GM19452 (cell line): ENCODE results near the gene TEX29.

Source experiments
- ATAC-seq: cut with Tn5 transposase; IDR thresholded peaks from one replicate; pipeline ENCODE4 v1.9.1; 2021; ENCODE audit not compliant: unreplicated experiment

TEX29 gene

DNA sequence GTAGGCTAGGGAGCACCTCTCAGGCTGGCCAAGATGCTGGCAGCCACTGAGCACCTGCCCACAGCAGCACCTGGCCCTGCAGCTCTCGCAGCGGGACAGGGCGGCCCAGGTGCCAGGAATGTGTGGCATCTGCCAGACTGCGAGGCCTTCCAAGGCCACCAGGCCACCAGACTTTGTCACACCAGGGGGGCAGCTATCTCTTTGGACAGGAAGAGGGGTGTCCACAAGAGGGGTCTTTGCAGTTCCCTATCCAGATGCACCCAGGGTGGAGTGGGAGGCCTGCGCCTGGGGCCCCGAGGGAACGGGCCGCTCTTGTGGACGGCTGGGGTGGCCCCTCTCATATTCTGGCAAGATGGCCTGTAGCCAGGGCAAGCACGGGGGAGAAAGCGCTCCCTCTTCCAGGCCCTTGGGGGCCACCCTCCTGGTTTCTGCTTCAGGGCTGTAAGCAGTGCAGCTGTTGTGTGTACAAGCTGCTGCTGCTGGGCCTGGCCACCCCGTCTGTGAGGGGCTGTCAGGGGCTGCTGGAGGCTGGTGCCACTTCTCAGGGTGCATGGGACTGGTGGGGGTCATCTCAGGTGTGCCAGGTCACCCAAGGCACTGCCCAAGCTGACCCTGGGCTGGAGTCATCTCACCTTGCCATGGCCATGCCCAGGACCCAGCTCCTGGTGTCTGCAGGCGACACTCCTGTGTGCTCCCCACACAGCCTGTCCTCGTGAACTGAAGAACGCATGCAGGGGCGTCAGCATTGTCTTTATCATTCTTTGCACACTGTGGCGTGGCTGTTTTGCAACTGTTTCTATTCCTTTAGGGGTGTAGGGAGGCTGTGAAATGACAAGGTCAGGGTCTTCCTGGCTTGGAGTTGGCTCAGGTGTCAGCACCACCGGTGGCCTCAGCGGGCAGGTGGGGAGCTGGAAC is 1.8 kb downstream of the TEX29 start:
- no peak for ATAC-seq

DNA sequence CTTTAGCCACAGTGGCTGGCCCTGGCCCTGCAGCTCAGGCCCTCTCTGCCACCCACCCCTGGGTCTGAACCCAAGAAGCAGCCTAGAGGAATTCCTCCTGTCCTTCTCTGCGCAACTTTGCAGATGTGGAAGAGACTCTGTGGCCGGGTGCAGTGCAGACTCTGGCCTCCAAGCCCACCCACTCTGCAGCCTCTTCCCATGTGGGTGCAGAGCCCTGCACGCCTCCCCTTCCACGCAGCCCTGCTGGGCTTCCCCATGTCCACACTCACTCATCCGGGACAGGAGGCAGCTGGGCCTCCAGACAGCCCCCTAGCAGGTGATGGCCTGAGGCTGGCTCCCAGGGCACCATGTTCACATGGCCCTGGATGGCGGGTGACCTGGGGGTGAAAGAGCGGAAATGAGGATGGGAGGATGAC is 2.5 kb downstream of the TEX29 start:
- ATAC-seq: no peak

GRCh38 chr13:111323549-111323948 is 3.1 kb downstream of the TEX29 start:
- ATAC-seq: no peak

DNA sequence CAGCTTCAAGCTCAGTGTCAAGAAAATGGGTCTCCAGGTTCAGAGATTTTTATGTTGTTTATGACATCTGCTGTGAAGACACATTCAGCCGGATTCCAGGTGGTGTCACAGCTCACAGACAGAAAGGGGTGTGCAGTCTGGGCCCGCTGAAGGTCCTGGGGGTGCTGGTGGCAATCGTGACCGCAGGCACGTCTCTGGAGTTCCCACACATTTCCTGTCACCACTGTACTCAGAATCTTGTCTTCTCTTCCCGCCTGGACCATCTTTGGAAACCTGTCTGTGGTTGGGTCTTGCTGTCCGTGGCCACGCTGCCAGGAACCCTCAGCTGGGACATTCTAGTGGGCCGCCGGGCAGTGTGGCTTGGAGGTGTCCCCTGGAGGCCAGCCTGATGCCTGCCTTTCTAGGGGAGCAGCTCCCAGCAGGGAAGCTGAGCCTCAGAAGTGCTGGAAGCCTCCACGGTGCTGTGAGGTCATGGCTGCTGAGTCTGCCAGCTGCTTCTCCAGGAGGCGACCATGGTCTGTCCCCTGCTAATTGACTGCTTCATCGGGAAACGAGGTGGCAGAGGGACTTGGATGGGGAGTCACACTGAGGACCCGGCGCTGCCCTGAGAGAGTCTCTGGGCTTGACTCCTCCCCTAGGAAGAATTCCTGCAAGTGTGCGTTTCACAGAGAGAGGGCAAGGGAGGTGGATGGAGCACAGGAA is 3.7 kb downstream of the TEX29 start:
- ATAC-seq: no peak

GRCh38 chr13:111324736-111325135 is 4.3 kb downstream of the TEX29 start:
- ATAC-seq: no peak

- ATAC-seq: no peak
Observed at GRCh38 chr13:111325146-111325890, 4.9 kb downstream of the TEX29 start.

GRCh38 chr13:111325941-111326620 is 5.6 kb downstream of the TEX29 start:
- ATAC-seq: no peak

DNA sequence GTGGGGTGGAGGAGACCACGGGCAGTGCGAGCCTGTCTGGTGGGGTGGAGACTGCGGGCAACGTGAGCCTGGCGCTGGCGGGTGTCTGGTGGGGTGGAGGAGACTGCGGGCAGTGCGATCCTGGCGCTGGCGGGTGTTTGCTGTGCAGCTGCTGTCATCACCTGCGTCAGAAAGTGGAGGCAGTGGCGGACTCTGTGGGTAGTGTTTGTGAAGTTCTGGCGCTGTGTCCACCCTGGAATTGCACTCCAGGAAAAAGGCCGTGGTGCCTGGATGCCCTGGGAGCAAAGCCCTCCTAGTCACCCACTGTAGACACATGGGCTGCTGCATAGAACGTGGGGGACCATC is 6.2 kb downstream of the TEX29 start:
- no peak for ATAC-seq

DNA sequence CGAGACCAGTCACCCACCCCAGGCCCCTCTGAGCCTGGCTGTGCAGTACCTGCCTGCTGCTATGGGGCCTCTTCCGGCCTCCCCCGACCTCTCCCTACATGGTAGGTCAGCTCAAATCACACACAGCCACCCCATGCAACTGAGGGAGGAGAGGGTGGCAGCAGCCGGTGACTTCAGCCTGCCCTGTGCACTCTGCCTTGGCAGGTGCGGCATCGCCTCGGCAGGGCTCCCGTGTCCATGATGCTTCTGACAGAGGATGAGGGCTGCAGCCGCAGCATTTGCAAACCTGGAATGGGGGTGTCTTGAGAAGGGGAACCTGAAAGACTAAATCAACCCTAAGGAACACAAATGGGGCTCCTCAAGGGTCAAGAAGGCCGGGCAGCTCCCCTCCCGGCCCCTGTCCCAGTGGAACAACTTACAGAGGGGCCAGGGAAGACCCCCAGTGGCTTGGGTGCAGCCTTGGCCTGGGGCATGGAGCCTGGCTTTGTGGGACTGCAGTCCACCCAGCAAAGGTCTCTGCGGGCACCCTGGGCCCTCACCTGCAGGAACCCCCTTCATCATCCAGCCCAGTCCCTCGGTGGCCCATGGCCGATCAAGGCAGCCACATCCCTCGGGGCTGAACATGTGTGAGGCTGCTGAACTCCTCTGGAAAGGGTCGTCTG is 6.7 kb downstream of the TEX29 start:
- no peak for ATAC-seq

DNA sequence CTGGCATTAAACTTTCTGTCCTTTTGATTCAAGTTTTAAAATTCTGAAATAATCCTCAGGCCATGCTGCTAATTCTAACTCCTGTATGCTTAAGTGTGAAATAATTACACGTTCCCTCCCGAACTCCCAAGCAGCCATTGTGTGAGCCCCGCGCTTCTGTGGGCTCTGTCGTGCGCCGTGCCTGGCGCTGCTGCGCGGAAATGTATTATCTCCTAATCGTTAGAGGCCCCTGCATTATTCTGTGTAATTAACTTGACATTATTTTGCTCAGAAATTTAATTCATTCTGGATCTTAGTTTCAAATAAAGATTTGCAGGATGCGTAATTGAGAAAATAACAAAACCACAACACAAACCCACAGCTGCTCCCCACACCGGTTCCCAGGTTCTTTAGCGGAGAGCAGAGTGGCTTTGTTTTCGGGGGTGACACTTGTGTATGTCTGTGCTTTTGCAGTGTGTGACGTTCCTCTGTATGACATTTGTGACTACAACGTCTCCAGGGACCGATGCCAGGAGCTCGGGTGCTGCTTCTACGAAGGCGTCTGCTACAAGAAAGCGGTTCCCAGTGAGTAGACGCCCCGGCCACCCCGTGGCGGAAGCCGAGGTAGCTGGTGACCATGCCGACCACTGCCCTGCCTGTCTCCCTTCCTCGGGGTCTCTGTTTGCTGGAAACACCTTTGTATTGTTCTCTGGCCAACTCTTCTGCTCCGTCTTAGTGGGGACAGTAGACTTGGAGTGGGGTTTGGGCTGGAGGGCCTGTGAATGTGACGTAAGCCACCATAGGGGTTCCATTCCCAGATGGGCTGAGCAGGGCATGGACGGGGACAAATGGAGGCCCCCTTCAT is 7.5 kb downstream of the TEX29 start:
- ATAC-seq: no peak

GRCh38 chr13:111328574-111329410 is 8.3 kb downstream of the TEX29 start:
- ATAC-seq: no peak

- no peak for ATAC-seq
Observed at GRCh38 chr13:111329641-111330040, 9.2 kb downstream of the TEX29 start.

DNA sequence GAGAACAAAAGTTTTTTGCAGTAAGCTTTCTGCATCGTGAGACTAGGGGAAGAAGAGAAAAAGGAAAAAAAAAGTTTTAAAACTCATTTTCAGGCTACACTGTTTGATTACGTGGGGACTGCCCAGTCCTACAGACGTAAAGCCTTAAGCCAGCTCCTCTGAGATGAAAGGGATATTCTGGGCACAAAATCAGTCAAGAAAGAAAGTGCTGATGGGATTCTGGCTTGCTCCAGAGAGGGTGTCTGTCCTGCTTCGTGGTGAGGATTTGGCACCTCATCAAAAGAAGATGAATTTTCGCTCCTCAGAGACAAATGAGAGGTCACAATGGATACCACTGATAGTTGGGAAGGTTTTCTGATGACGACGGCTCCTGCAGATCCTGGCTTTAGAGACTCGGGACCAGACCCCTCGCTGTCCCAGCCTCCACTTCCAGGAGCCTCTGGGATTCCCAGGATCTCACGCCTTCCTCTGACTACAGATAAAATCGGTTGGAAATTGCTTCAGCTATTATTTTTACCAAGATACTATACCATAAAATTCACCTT is 9.7 kb downstream of the TEX29 start:
- no peak for ATAC-seq

- ATAC-seq: no peak
Observed at GRCh38 chr13:111335298-111335697, 14.9 kb downstream of the TEX29 start.

DNA sequence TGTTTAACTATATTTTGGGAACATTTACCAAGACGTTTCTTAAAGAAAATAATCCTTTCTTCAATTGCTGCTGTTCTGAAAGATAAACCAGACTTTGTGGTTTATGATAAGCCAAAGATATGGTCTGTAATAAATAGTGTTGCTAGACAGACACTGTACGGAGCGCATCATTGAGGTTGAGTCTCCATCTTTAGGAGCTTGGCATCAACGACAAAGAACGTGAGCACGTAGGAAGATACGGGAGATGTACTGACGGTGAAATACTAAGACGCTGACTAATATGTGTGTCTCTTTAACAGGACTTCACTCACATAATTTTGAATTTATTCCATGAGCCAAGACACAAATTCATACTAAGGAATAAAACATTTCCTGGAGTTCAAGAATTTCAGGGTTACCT is 16.2 kb downstream of the TEX29 start:
- ATAC-seq: no peak

GRCh38 chr13:111337206-111337605 is 16.8 kb downstream of the TEX29 start:
- no peak for ATAC-seq

- no peak for ATAC-seq
Observed at GRCh38 chr13:111337741-111338140, 17.3 kb downstream of the TEX29 start.

DNA sequence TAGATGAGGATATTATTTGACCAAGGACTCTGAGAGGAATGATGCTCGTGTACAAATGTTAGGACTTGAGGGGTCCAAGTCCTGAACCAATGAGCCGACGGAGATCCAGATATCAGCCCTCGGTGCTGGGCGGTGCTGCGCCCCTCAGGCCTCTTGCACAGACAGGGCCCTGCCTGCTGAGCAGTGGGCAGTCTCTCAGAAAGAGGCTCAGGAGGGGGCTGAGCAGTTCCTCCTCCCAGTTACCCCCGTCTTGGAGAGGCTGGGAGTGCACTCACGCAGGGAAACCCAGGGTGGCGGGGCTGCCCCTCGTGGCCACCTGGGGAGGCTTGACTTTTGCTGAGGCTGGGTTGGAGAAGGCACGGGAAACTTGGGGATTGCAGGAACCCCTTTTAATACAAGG is 18.4 kb downstream of the TEX29 start:
- no peak for ATAC-seq
